SK-N-MC (cell line): ENCODE measurements around the gene MEI4.

Experiments used
- FOXP2 ChIP-seq: optimal IDR thresholded peaks from 2 replicates; pipeline ENCODE3; 2011; ENCODE audit warnings: mild to moderate bottlenecking, moderate library complexity; ENCODE audit not compliant: insufficient read depth; ENCODE audit errors: extremely low read length, control extremely low read depth
- POLR2AphosphoS5 ChIP-seq: IDR thresholded peaks from 2 replicates; pipeline ENCODE4 v1.6.1; 2012; ENCODE audit warnings: mild to moderate bottlenecking, low read depth, low read length, borderline replicate concordance

DNA sequence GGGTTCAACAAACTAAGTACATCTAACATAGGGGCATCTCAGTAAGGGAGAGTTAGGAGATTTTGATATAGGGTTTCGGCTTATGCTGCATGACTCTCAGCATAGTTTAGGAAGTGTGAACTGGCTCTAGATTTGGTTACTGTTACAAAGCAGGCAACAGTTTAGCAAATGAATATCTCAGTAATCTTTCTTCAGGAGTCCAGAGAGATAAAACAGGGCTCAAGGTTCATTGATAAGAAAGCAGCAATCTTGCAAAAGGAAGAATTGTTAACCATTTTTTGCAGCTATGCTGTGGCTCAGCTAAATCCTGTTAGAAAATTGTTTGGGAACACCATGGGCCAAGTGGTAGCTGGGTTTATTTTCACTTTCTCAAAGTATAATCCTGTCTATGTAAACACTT is 161.3 kb downstream of the MEI4 start:
- no peak for TF ChIP-seq POLR2AphosphoS5
- TF ChIP-seq FOXP2: no peak
